Spleen (tissue), 7 donors: ENCODE results near the gene ACSF3.

Source experiments
- CTCF ChIP-seq, 11 experiments: fragments of 200-600 bp in 7 of 11; fragments of 450-650 bp in 4 of 11; sonication (generic) in 4 of 11; IDR thresholded peaks in 8 of 11; conservative IDR thresholded peaks in 3 of 11; 1 replicate in 7 of 11; 2 replicates in 4 of 11; pipeline versions ENCODE4 v1.4.0 to v1.8.0; 2016 to 2021; ENCODE audit warnings: antibody characterized with exemption in 11 of 11, inconsistent platforms in 4 of 11, mild to moderate bottlenecking in 1 of 11
- POLR2A ChIP-seq, 3 donors: fragments of 450-650 bp; IDR thresholded peaks; one replicate each; pipeline ENCODE4 v1.5.1; 2017; ENCODE audit warnings: antibody characterized with exemption in 3 of 3, mild to moderate bottlenecking in 1 of 3
- POLR2AphosphoS5 ChIP-seq, 3 donors: sonication (generic); formaldehyde crosslinking; IDR thresholded peaks; one replicate each; pipeline ENCODE4 v1.5.1; 2017; ENCODE audit warnings: antibody characterized with exemption in 3 of 3
- donor health status: DM: no; HTN: no; CAD: no; lungs with moderate emphysema.
- donor health status: DM: no; HTN: no; CAD: no.
- donor health status: DM: no; HTN: no; CAD: no.

GRCh38 chr16:89117975-89118289 lies 24.3 kb downstream of the ACSF3 start:
- TF ChIP-seq POLR2A (IDR thresholded peaks at IDR 0.05) (no peak), CTCF (IDR thresholded peaks at IDR 0.05 in 8 of 11, conservative IDR thresholded peaks at IDR 0.05 in 3 of 11) (no peak), POLR2AphosphoS5 (IDR thresholded peaks at IDR 0.05) (no peak)
